Measurements from ENCODE around the gene RALGPS1.

DNA sequence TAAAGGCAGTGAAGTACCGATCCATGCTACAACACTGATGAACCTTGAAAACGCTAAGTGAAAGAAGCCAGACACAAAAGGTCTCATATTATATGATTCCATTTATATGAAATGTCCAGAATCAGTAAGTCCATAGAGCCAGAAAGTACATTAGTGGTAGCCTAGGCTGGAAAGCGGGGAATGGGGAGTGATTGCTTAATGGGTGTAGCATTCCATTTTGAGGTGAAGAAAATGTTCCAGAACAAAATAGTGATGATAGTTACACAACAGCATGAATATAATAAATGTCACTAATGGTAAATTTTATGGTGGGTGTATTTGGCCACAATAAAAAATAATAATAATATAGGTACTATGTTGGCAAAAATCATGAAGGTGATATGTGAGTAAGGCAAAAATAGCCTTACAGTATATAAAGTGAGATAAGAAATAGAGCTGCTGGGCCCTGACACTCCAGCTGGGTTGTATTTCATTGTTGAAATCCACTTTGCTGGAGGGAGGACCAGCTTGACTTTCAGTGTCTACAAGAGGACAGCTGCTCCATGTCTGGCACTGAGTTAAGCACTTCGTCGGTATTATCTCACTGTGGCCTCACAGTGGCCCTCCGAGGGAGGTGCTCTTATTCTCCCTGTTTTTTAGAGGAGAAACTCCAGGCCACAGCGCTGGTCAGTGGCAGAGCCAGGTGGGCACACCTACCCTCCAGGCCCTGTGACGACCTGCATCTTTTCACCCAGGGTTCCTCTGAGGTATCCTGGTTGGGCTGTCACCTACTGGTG is 230.3 kb downstream of the RALGPS1 start:
- TF ChIP-seq, protein P1, sequence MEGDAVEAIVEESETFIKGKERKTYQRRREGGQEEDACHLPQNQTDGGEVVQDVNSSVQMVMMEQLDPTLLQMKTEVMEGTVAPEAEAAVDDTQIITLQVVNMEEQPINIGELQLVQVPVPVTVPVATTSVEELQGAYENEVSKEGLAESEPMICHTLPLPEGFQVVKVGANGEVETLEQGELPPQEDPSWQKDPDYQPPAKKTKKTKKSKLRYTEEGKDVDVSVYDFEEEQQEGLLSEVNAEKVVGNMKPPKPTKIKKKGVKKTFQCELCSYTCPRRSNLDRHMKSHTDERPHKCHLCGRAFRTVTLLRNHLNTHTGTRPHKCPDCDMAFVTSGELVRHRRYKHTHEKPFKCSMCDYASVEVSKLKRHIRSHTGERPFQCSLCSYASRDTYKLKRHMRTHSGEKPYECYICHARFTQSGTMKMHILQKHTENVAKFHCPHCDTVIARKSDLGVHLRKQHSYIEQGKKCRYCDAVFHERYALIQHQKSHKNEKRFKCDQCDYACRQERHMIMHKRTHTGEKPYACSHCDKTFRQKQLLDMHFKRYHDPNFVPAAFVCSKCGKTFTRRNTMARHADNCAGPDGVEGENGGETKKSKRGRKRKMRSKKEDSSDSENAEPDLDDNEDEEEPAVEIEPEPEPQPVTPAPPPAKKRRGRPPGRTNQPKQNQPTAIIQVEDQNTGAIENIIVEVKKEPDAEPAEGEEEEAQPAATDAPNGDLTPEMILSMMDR (IDR thresholded peaks at IDR 0.05), result no peak
- TF ChIP-seq POLR2A (IDR thresholded peaks at IDR 0.05), result no peak
